B cell (primary cell): ENCODE results near the gene IL1RL2. TPM values are rescaled to one million over a fixed set of nuclear protein-coding genes. Genes with fewer than 3 reads are reported as not detected.

Experiments
- ATAC-seq: fragments of 200-7000 bp; cut with Tn5 transposase; one replicate; pipeline ENCODE4 v1.10.0; 2021; ENCODE audit warnings: low read depth, mild to moderate bottlenecking, moderate number of reproducible peaks, moderate library complexity
- CTCF ChIA-PET: fragments of 350-600 bp; sonication (Branson Sonifier 250); formaldehyde crosslinking; loops from one replicate; lab custom pipeline; 2021; ENCODE audit warnings: antibody characterized with exemption, inconsistent platforms; lab: Charles Lee
- POLR2A ChIA-PET: fragments of 350-600 bp; sonication (Branson Sonifier 250); formaldehyde crosslinking; loops from one replicate; lab custom pipeline; 2021; ENCODE audit warnings: antibody characterized with exemption; lab: Charles Lee
- DNase-seq: peaks from one replicate; pipeline ENCODE4 v3.0.0; 2013
- H2AFZ ChIP-seq: 2 replicates; pipeline ENCODE4 v1.6.1; 2012; ENCODE audit warnings: mild to moderate bottlenecking, low read depth, low read length; ENCODE audit not compliant: insufficient read depth, poor library complexity, severe bottlenecking
- H3K27ac ChIP-seq, 2 donors: 1 replicate in 1 of 2; 2 replicates in 1 of 2; pipeline ENCODE4 v1.5.1; 2012 to 2013; ENCODE audit warnings: low read length in 2 of 2, mild to moderate bottlenecking in 2 of 2, moderate library complexity in 1 of 2
- H3K27me3 ChIP-seq, 4 experiments: fragments of 200-600 bp in 1 of 4; sonication (generic) in 1 of 4; replicated peaks in 1 of 4; 1 replicate in 2 of 4; 2 replicates in 2 of 4; pipeline versions ENCODE4 v1.6.1 to v1.7.0; 2013 to 2016; ENCODE audit warnings: low read length in 3 of 4, mild to moderate bottlenecking in 2 of 4, mixed read lengths in 1 of 4, moderate library complexity in 1 of 4; ENCODE audit not compliant: insufficient read depth in 4 of 4, control insufficient read depth in 3 of 4; ENCODE audit errors: control extremely low read depth in 1 of 4
- H3K36me3 ChIP-seq, 2 experiments: replicated peaks in 1 of 2; 1 replicate in 1 of 2; 2 replicates in 1 of 2; pipeline versions ENCODE4 v1.6.1 to v1.7.1; 2013; ENCODE audit warnings: low read length in 1 of 2; ENCODE audit not compliant: insufficient read depth in 2 of 2, control insufficient read depth in 1 of 2; ENCODE audit errors: control extremely low read depth in 1 of 2, extremely low read depth in 1 of 2
- H3K4me1 ChIP-seq, 2 donors: fragments of 200-600 bp in 1 of 2; sonication (generic) in 1 of 2; 1 replicate in 1 of 2; 2 replicates in 1 of 2; pipeline versions ENCODE4 v1.5.1 to v1.6.1; 2013 to 2017; ENCODE audit warnings: low read length in 2 of 2; ENCODE audit not compliant: control insufficient read depth in 2 of 2, insufficient read depth in 2 of 2
- H3K4me2 ChIP-seq: replicated peaks from 2 replicates; pipeline ENCODE3; 2012; ENCODE audit warnings: mild to moderate bottlenecking, low read depth, low read length; ENCODE audit not compliant: poor library complexity, severe bottlenecking
- H3K4me3 ChIP-seq, 5 experiments: fragments of 200-600 bp in 1 of 5; sonication (generic) in 1 of 5; 1 replicate in 3 of 5; 2 replicates in 2 of 5; pipeline versions ENCODE4 v1.5.1 to v1.7.0; 2011 to 2016; ENCODE audit warnings: low read length in 4 of 5, mild to moderate bottlenecking in 4 of 5, low read depth in 2 of 5, control low read depth in 1 of 5, moderate library complexity in 1 of 5; ENCODE audit not compliant: insufficient read depth in 1 of 5; ENCODE audit errors: control extremely low read depth in 1 of 5, extremely low read depth in 1 of 5
- H3K79me2 ChIP-seq: fragments of 200-600 bp; sonication (generic); one replicate; pipeline ENCODE4 v1.6.0; 2016; ENCODE audit warnings: low read length; ENCODE audit not compliant: control insufficient read depth, insufficient read depth
- H3K9ac ChIP-seq: fragments of 200-600 bp; sonication (generic); 2 replicates; pipeline ENCODE4 v1.6.1; 2017; ENCODE audit warnings: mild to moderate bottlenecking, low read length, moderate library complexity
- H3K9me3 ChIP-seq, 3 donors: one replicate each; pipeline versions ENCODE4 v1.6.1 to v1.7.1; 2013; ENCODE audit warnings: low read length in 2 of 3; ENCODE audit not compliant: control insufficient read depth in 2 of 3, insufficient read depth in 1 of 3; ENCODE audit errors: control extremely low read depth in 1 of 3
- H4K20me1 ChIP-seq: 2 replicates; pipeline ENCODE4 v1.6.0; 2012; ENCODE audit warnings: mild to moderate bottlenecking, low read length; ENCODE audit not compliant: insufficient read depth, control insufficient read depth, poor library complexity, severe bottlenecking
- H3K27ac Mint-ChIP-seq: one replicate; pipeline ENCODE4 v1.8.0; 2021; ENCODE audit warnings: mixed read lengths
- H3K27me3 Mint-ChIP-seq: one replicate; pipeline ENCODE4 v1.8.0; 2021; ENCODE audit warnings: mixed read lengths
- H3K4me1 Mint-ChIP-seq: one replicate; pipeline ENCODE4 v1.8.0; 2021; ENCODE audit warnings: mixed read lengths
- H3K4me3 Mint-ChIP-seq: one replicate; pipeline ENCODE4 v1.8.0; 2021; ENCODE audit warnings: mixed read lengths
- H3K9me3 Mint-ChIP-seq: one replicate; pipeline ENCODE4 v1.8.0; 2022; ENCODE audit warnings: mixed read lengths; ENCODE audit not compliant: insufficient read depth
- CTCF ChIP-seq: fragments of 200-600 bp; IDR thresholded peaks from one replicate; pipeline ENCODE4 v1.8.0; 2022; ENCODE audit warnings: antibody characterized with exemption, mild to moderate bottlenecking
- EZH2 ChIP-seq: IDR thresholded peaks from 2 replicates; pipeline ENCODE4 v1.6.1; 2012; ENCODE audit warnings: borderline replicate concordance, low read depth, mild to moderate bottlenecking, moderate library complexity, low read length; ENCODE audit not compliant: insufficient read depth, poor library complexity, severe bottlenecking
- WGBS: methylation state at CpG from one replicate; pipeline ENCODE4 v1.1.5; 2013; ENCODE audit warnings: missing lambda C conversion rate; ENCODE audit not compliant: insufficient coverage; 5-methylcytosine and 5-hydroxymethylcytosine counted together
- intact Hi-C: fragments of 100-400 bp; cut with micrococcal nuclease; formaldehyde crosslinking; loops from one replicate; pipeline ENCODE4 v1.10.0; 2022
- polyA plus RNA-seq: library from polyadenylated mRNA; depleted of rRNA; stranded (reverse); fragments of >200 nt; gene quantifications from 2 replicates; pipeline ENCODE4 v1.2.3, GENCODE V29; 2012
- total RNA-seq, 2 donors: library from RNA; stranded (reverse); fragments of 120-200 nt in 1 of 2; gene quantifications; 1 replicate in 1 of 2; 2 replicates in 1 of 2; pipeline versions ENCODE4 v1.2.3 to v1.2.4, GENCODE V29; 2013 to 2022

IL1RL2 gene
- total and polyA plus RNA-seq, 2 donors (not counting 1 experiment from before 2014, with no cell fraction given), result not detected

GRCh38 chr2:102149243-102149642 is 37.6 kb upstream of the IL1RL2 start:
- no peak for ATAC-seq
- H3K9me3 Mint-ChIP-seq, result peaks cover 25% of the 10 kb centered on the region

More at GRCh38 chr2:102149243-102149642, 37.6 kb upstream of the IL1RL2 start:
- Mint-ChIP-seq H3K4me3 (no peak overlapping the region), H3K4me1 (no peaks in the 10 kb centered on the region), H3K27me3 (peaks cover 18% of the 10 kb centered on the region), H3K27ac (no peak overlapping the region)
- no peaks in the 10 kb centered on the region for H3K4me1 ChIP-seq
- POLR2A ChIA-PET, result no interaction called here
- H3K9ac ChIP-seq, result no peak overlapping the region
- no peak overlapping the region for H3K4me2 ChIP-seq
- peaks cover 0 to 9% (median 0%) of the 10 kb centered on the region in 4 experiments for H3K27me3 ChIP-seq
- TF ChIP-seq CTCF (no peak), EZH2 (no peak)
- intact Hi-C loops, result no loop called here
- no peak overlapping the region for H3K4me3 ChIP-seq
- CTCF ChIA-PET, result no interaction called here
- no peaks in the 10 kb centered on the region for H3K79me2 ChIP-seq
- no peaks in the 10 kb centered on the region for H3K36me3 ChIP-seq
- no peaks in the 10 kb centered on the region for H4K20me1 ChIP-seq
- H3K9me3 ChIP-seq, result peaks cover 0 to 44% (median 36%) of the 10 kb centered on the region in 3 donors
- WGBS, result 100% methylated on average over 1 of the region's 2 CpGs
- no peak overlapping the region for H2AFZ ChIP-seq
- H3K27ac ChIP-seq, result no peak overlapping the region
- DNase-seq, result no peak
